GM19463 (cell line): ENCODE data around the gene PDE6D.

Experiments used
- ATAC-seq: cut with Tn5 transposase; IDR thresholded peaks from one replicate; pipeline ENCODE4 v1.9.1; 2021; ENCODE audit warnings: mild to moderate bottlenecking, moderate library complexity; ENCODE audit not compliant: unreplicated experiment

Gene PDE6D

DNA sequence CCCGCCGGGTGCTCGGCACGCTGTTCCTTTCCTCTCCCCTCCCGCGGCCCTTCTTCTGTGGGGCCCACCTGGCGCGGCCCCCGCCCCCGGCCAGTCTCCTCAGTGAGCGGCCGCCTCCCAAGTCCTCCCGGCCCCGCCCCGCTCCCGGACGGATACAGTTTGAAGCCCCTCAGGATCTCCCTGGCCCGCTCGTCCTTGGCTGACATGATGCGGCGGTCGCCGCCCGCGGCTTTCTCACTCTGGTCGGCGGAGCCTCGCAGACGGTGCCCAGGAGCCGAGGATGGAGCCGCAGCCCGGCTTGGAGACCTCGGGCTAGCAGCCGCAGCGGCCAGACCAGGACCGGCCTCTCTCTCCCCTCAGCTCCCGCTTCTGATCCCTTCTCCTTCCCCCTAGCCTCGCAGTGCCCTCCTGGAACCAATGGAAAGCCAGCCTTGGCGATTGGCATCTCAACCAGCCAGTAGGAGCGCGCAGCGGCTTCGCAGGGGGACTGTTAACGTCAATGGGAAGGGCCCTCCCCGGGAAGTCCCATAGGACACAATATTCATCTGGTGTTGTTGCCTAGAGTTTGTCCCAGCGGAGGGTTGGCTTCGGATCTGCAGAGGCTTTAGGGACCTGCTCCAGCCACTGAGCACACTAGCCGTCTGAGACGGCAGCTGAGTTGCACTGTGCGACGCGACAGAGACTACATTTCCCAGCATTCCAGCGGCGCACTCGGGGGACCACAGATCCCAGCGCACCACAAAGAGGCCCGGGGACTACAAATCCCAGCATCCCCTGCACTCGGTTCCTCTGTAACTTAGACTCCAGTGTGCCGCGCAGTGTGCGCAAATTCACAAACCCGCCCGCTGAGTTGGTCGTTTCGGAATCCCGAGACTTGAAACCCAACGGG lies at the start of gene PDE6D:
Gene PDE6D, minus strand, starts transcription at position 374 of the 889 bp plus-strand sequence. Its CDS starts 168 bp downstream, at position 206.
- ATAC-seq, result peak; percentile 91

GRCh38 chr2:231821908-231822307 lies 40.8 kb upstream of the PDE6D start:
- no peak for ATAC-seq

GRCh38 chr2:231820786-231821303 lies 39.8 kb upstream of the PDE6D start:
- ATAC-seq, result no peak

DNA sequence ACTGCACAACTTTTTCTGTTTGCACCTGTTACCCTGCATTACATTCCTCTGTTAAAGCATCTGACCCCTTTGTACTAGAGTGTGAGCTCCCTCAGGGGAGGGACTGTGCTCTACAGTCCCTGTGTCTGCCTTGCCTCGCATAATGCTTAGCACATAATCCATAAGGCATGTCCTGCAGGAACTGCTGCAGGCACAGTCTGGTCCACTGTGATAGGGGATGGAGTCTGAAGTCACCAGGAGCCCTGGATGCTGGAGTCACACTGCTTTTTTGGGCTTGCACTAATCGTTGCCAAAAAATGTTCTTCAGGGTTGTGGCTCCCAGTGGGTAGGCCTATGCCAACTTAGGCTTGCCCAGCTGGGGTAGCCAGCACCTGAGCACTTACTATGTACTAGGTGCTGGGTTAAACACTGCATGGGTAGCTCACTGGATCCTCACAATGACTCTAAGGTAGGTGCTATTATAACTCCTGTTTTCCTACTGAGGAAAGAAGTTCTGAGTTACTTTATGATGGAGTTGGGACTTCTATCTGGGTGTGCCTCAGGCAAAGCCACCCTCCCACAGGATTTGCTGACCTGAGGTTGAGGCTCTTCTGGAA lies 38.5 kb upstream of the PDE6D start:
- ATAC-seq, result no peak

DNA sequence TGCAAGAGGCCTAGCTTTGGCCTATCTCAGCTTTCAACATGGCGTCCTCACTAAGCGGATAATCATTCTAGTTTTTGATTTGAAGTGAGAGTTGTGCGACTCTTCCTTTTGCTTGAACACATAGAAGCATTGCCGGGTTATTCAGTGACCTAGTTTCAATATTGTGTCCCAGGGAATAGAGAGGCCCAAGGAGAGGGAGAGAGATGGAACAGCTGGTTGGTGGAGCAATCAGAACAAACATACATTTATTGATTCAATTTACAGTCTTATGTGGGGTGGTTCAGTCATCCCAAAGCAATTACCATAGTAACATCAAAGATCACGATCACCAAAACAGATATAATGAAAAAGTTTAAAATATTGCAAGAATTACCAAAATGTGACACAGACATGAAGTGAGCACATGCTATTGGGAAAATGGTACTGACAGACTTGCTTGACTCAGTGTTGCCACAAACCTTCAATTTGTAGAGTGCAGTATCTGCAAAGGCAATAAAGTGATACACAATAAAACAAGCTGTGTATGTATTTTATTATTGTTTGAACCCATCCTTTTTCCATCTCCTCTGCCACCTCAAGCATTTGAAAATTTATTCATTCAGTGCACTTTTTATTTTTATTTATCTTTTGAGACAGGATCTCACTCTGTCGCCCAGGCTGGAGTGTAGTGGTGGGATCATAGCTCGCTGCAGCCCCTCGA lies 35.4 kb upstream of the PDE6D start:
- no peak for ATAC-seq

GRCh38 chr2:231810905-231811304 lies 29.8 kb upstream of the PDE6D start:
- no peak for ATAC-seq

DNA sequence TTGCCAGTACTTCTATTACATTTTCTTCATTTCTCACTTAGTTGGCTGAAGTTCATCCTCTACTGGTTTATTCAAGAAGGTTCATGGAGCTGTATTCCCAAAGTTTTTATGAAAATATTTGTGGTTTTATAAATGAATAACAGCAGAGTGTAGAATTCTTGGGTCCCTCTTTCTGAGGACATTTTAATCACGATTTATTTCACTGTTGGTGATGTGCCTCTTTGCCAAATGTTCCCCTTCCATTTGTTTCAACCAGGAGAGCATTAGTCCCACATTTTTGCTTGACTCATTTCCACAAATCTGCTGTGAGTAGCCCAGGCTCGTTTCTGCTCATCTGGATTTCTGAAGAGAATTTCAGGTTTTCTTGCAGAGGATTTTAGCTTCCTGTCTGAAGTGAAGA lies 25.9 kb upstream of the PDE6D start:
- ATAC-seq, result no peak

DNA sequence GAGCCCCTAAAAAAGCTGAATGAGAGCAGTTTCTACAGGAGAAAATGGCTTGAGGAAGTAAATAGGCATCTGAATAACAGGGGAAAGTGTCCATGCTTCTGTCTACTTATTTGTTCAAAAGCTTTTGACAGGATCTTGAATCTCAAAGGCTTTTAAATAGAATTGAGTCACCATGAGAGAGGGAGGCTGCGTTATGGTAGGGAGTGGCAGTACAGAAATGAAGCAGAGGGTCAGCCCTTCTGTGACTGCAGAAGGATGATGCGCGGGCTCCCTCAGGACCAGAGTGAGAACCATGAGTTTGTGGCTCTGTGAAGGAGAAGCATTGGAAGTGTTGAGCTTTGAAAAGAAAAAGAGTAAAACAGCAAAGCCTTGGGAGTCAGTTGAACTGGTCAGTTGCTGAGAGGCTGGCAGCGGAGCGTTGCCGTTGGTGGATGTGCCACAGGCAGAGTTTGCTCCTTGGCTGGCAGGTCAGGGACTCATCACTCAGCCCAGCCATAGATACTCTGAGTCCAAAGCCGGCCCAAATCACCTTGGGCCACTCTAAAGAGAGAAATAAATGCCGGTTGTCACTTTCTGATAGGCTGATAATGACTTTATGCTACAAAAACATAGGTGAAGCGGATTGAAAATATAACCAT lies 22.5 kb upstream of the PDE6D start:
- no peak for ATAC-seq

DNA sequence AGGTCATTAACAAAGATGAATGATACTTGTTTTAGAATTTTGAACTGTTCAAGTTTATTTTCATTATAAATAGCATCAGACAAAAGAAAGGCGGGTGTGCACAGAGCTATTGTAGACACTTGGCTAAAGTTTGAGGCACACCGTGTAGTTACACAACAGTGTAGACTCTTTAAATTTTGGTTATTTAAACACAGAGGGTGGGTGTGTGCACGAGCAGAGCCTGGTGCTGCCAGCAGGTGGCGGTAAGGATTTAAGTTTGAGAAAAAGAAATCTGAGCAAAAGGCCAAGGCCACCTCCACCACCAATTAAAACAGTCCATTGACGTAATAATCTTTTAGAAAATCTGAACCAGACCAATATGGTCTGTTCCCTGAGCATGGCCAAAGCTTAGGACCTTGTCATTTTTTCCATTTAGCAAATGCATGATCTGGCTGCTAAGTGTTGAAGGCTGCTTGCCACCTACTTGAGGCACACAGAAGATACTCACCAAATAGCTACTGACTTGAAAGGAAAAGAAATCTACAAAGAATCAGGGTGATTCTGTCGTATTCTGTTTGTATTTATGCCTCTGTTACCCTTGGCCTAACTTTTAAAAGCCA lies 19.5 kb upstream of the PDE6D start:
- ATAC-seq, result no peak

DNA sequence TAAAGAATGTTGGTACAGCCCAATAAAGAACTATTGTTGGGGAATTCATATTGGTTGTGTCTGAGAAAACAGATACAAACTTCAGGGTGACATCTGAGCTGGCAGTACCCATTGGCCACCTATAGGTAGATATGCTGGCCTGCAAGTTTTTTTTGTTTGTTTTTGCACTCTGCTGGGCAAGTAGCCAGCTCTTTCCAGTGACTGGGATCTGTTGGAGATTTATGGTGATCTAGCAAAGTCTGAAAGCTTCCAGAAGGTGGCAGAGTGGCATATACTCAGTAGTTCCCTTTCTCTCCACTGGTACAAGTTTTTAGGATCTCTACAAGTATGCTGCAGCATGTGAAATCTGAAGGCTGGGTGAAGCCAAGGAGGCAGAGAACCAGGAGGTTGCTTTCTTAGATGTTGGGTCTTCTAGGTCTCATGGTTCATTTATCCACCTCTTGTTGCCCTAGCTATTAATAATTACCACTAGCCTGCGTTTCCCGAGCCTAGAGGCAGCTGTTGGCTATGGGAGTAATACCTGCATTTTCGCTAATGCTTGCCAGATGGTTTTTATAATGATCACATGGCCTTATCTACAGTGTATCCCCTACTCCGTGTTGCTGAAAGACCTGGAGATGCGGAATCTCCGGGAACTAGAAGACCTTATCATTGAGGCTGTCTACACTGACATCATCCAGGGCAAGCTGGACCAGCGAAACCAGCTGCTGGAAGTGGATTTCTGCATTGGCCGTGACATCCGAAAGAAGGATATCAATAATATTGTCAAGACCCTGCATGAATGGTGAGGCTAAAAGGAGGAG lies 14.6 kb upstream of the PDE6D start:
- no peak for ATAC-seq

DNA sequence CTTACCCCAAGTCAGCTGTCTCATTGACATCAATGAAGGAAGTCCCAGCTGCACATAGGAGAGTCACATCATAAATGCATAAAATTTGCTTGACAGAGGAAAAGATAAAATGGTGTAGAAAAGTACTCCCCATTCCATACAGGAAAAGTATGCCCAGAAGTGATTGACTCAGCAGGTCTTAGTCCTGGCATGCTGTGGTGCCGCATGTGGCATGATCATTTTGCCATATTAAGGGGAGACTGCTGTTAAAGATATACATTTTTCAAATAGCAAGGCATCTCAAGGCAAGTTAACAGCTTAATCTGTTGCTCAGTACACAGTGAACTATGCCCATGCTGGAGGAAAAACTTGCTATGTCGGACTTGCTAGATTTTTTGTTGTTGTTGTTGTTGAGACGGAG lies 13.3 kb upstream of the PDE6D start:
- ATAC-seq, result no peak

DNA sequence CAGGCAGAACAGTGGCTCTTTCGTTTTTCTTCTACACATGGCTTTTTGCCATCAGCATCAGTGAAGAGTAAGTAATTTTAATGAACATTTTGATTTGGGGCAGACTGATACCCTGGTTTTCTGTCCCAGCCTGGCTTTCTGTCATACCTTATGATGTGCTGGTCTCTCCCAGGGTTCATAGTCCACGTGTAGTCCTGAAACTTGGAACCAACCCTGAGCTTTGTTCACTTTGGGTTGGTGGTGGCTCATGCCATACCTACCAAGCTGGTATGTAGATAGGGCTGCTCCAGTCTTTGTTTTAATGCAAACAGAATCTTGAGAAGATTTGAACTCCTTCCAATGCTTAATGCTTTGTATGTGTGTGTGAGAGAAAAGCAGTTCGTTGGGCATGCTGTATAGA lies 10.0 kb upstream of the PDE6D start:
- no peak for ATAC-seq

DNA sequence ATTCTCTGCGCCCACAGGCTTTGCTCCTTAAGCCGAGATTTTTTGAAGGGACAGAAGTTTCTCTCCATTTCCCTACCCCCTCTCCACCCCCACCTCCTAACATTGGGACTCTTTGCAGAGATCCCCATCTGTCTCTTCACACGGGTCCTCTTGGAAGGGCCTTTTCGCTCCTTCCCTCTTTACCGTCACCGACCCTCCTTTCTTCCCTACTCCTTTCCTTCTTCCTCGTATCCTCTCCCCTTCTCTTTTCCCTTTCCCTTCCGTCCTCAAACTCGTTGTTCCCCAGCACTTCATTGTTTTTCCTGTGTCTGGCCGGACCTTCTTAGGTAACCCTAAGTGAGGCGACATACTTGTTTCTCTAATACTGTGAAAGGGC lies 5.8 kb upstream of the PDE6D start:
- ATAC-seq, result no peak

- peak; percentile 59 for ATAC-seq
Observed at GRCh38 chr2:231786177-231786916, 5.3 kb upstream of the PDE6D start, which contains the start of gene COPS7B. COPS7B (plus strand) TSS chr2:231786445; CDS start chr2:231788571, 2,126 bp downstream.

DNA sequence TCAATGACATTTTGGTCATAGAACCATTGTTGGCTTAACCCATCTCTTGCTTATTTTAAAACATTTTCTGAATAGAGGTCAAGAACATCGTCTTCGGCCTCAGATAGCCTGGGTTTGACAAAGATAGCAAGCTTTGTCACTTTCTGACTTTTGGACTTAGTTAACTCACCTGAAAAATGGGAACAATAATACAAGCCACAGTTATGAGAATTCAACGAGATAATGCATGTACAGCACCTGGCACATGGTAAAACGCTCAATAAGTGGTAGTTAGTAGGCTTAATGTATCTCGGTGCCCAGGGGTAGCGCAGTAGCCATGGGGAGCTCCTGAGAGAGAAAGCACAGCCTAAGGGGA lies 4.7 kb upstream of the PDE6D start:
- peak; percentile 0 for ATAC-seq

DNA sequence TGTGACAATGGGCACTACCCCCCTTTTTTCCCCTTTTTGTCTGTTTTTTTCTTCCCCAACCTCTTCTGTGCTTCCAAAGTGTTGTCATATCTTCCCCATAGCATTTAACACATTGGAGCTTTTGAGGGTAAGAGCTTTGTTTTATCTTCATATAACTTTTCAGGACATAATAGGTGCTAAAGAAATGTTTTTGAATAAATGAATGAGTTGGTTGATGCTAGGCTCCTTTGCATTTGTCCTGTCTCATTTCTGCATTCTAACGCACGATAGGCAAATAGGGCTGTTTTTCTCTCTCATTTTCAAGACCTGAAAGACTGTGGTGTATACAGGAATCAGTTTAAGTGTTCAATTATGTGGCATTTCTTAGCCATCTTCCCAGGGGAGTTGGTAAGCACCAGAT lies 4.3 kb upstream of the PDE6D start:
- ATAC-seq, result no peak

- no peak for ATAC-seq
Observed at GRCh38 chr2:231781798-231782726, 980 bp upstream of the PDE6D start.
